Left ventricle myocardium inferior (tissue), 1 donor: ENCODE data around the gene CERT1. TPM values are rescaled to one million over a fixed set of nuclear protein-coding genes. Genes with fewer than 3 reads are reported as not detected.

Experiments
- DNase-seq: peaks from one replicate; pipeline ENCODE4 v3.0.0-alpha.2; 2020
- H3K27ac ChIP-seq: fragments of 200-600 bp; replicated peaks from 2 replicates; pipeline ENCODE4 v1.8.0; 2021
- H3K27me3 ChIP-seq: fragments of 200-600 bp; 2 replicates; pipeline ENCODE4 v1.8.0; 2021; ENCODE audit warnings: low read depth
- H3K36me3 ChIP-seq: fragments of 200-600 bp; 2 replicates; pipeline ENCODE4 v1.8.0; 2021
- H3K4me1 ChIP-seq: fragments of 200-600 bp; 2 replicates; pipeline ENCODE4 v1.8.0; 2021
- H3K4me3 ChIP-seq: fragments of 200-600 bp; 2 replicates; pipeline ENCODE4 v1.8.0; 2021; ENCODE audit warnings: mild to moderate bottlenecking, moderate library complexity
- H3K9me3 ChIP-seq: fragments of 200-600 bp; replicated peaks from 2 replicates; pipeline ENCODE4 v1.8.0; 2021
- intact Hi-C: fragments of 100-400 bp; cut with micrococcal nuclease; formaldehyde crosslinking; loops from one replicate; pipeline ENCODE4 v1.11.0; 2022
- total RNA-seq: library from RNA; stranded (reverse); fragmentation: NEBNext Ultra II Directional; extraction: Animal tissue kit (Norgen Biotek cat#: 25700); gene quantifications from one replicate; pipeline ENCODE4 v1.2.1, GENCODE V29; 2021
- TF ChIP-seq, protein P1 (sequence below): fragments of 200-600 bp; IDR thresholded peaks from 2 replicates; pipeline ENCODE4 v1.8.0; 2021; ENCODE audit warnings: antibody characterized with exemption, mild to moderate bottlenecking, borderline replicate concordance
- donor health status: DM: no; HTN: yes; CAD: no; lungs with severe emphysema.

Gene CERT1
- total RNA-seq, 1 donor from 2014 or later = 28.8 TPM

DNA sequence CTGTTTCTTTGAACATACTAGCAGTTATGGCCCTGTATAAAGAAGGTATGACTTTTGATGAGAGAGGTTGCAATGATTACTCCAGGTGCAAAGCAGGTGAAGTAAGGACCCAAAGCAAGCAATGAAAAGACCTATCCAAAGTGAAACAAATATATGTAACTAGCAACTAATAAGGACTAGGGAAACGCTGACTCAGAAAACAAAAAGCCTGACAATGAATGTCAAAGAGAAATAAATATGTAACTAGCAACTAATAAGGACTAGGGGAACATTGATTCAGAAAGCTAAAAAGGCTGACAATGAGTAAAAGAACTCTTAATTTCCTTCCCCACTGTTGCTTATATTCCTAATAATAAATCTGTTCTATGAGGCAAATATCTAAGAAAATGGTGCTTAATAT lies 131.3 kb downstream of the CERT1 start:
- intact Hi-C loops = no loop called here
- TF ChIP-seq, protein P1, sequence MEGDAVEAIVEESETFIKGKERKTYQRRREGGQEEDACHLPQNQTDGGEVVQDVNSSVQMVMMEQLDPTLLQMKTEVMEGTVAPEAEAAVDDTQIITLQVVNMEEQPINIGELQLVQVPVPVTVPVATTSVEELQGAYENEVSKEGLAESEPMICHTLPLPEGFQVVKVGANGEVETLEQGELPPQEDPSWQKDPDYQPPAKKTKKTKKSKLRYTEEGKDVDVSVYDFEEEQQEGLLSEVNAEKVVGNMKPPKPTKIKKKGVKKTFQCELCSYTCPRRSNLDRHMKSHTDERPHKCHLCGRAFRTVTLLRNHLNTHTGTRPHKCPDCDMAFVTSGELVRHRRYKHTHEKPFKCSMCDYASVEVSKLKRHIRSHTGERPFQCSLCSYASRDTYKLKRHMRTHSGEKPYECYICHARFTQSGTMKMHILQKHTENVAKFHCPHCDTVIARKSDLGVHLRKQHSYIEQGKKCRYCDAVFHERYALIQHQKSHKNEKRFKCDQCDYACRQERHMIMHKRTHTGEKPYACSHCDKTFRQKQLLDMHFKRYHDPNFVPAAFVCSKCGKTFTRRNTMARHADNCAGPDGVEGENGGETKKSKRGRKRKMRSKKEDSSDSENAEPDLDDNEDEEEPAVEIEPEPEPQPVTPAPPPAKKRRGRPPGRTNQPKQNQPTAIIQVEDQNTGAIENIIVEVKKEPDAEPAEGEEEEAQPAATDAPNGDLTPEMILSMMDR = no peak
- no peak for DNase-seq
- H3K27me3 ChIP-seq = no peaks in the 10 kb centered on the region
- H3K36me3 ChIP-seq = peaks cover 81% of the 10 kb centered on the region
- H3K4me3 ChIP-seq = no peak overlapping the region
- H3K4me1 ChIP-seq = no peaks in the 10 kb centered on the region
- no peak overlapping the region for H3K27ac ChIP-seq
- no peaks in the 10 kb centered on the region for H3K9me3 ChIP-seq

DNA sequence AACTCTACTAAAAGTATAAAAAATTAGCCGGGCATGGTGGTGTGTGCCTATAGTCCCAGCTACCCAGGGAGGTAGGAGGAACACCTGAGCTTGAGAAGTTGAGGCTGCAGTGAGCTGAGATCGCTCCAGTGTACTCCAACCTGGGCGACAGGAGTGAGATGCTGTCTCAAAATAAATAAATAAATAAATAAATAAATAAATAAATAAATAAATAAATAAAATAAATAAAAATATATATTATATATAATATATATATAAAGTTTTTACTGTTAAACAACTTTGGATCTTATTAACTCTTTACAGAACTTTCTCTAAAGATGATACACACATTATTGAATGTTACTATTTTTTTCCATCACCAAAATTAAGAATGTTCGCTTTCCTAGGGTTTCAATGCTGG lies 136.0 kb downstream of the CERT1 start:
- Histone ChIP-seq H3K4me3 (no peak overlapping the region), H3K27ac (no peak overlapping the region), H3K4me1 (no peaks in the 10 kb centered on the region), H3K27me3 (no peaks in the 10 kb centered on the region), H3K36me3 (peaks cover 61% of the 10 kb centered on the region), H3K9me3 (no peaks in the 10 kb centered on the region)
- TF ChIP-seq, protein P1 = no peak
- DNase-seq = no peak
- intact Hi-C loops = no loop called here

DNA sequence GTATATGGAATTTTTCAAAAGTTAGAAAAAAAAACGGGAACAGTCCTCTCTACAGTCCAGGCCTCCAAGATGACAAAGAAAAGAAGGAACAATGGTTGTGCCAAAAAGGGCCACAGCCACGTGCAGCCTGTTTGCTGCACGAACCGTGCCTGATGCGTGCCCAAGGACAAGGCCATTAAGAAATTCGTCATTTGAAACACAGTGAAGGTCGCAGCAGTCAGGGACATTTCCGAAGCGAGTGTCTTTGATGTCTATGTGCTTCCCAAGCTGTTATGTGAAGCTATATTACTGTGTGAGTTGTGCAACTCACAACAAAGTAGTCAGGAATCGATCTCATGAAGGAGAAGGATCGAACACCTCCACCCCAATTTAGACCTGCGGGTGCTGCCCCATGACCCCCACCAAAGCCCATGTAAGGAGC lies 137.0 kb downstream of the CERT1 start:
- Histone ChIP-seq H3K27me3 (no peaks in the 10 kb centered on the region), H3K4me3 (no peak overlapping the region), H3K36me3 (peaks cover 51% of the 10 kb centered on the region), H3K9me3 (no peaks in the 10 kb centered on the region), H3K27ac (no peak overlapping the region), H3K4me1 (no peaks in the 10 kb centered on the region)
- TF ChIP-seq, protein P1 = no peak
- no peak for DNase-seq
- intact Hi-C loops = no loop called here

DNA sequence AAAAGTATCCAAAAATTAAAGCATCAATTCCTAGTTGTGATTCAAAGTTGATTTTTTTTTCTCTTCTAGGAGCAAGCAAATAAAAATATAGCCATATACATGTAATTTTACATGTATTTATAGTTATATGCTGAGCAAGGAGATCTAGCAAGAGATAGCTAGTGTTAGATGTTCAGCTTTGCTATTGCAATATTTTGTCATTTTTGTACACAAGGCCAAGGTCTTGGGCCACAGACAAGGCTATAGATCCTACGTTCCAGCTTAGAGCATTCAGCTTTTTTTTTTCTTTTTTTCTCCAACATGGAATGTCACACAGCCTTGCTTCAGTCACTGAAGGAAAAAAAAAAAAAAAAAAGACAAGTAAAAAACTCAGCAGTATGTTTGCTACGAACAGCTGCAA lies 137.6 kb downstream of the CERT1 start:
- H3K36me3 ChIP-seq = peaks cover 45% of the 10 kb centered on the region

DNA sequence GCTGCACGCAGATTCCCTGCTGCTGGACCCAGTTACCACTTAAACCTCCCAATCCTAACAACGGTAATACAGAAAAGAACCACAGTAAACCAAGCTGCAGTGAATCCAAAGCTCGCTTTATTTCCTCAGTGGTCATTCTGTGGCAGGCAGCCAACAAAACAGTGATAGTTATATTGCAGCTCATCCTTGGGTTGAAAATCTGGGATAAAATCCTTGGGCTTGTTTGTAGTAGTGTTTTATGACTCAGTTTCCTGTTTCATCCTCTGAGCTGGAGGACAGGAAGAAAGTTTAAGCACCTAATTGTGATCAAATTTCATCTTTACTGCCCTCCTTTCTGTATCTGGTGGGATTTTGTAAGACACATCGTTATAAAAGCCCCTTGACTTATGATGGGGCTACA lies 143.0 kb downstream of the CERT1 start:
- Histone ChIP-seq H3K36me3 (peaks cover 11% of the 10 kb centered on the region), H3K4me3 (no peak overlapping the region), H3K4me1 (peaks cover 3% of the 10 kb centered on the region), H3K9me3 (no peaks in the 10 kb centered on the region), H3K27me3 (no peaks in the 10 kb centered on the region), H3K27ac (no peak overlapping the region)
- DNase-seq = no peak
- TF ChIP-seq, protein P1 = no peak
- intact Hi-C loops = no loop called here

More for the DNA sequence above, 137.6 kb downstream of the CERT1 start:
- TF ChIP-seq, protein P1 = no peak
- Histone ChIP-seq H3K9me3 (no peaks in the 10 kb centered on the region), H3K27me3 (no peaks in the 10 kb centered on the region), H3K4me3 (no peak overlapping the region), H3K4me1 (no peaks in the 10 kb centered on the region), H3K27ac (no peak overlapping the region)
- intact Hi-C loops = no loop called here
- no peak for DNase-seq

DNA sequence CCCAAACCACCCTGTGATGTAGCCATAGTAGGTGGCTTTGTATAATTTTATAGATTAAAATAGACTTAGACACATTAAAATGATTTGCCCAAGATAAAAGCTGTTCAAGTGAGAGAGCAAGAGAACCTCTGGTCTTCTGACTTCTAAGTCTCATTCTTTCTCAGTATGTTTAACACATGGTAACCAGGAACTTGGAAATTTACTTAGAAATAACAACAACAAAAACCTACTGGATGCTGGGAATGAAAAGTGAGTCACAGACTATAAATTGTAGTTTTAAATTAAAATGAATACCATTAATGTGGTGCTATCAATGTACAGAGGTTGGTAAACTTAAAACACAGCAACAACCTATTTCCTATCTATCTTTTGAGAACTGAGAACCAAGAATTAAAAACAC lies 144.0 kb downstream of the CERT1 start:
- H3K4me3 ChIP-seq = no peak overlapping the region
- no peak for DNase-seq
- H3K36me3 ChIP-seq = peaks cover 6% of the 10 kb centered on the region
- no peaks in the 10 kb centered on the region for H3K27me3 ChIP-seq
- TF ChIP-seq, protein P1 = no peak
- intact Hi-C loops = no loop called here
- peaks cover 8% of the 10 kb centered on the region for H3K4me1 ChIP-seq
- no peaks in the 10 kb centered on the region for H3K9me3 ChIP-seq
- no peak overlapping the region for H3K27ac ChIP-seq
